Measurements from ENCODE around the gene NUP205. TPM values are rescaled to one million over a fixed set of nuclear protein-coding genes. Genes with fewer than 3 reads are reported as not detected.

The NUP205 gene
- total and polyA plus RNA-seq, 2 experiments from 2014 or later: 15.2 to 44.6 TPM

DNA sequence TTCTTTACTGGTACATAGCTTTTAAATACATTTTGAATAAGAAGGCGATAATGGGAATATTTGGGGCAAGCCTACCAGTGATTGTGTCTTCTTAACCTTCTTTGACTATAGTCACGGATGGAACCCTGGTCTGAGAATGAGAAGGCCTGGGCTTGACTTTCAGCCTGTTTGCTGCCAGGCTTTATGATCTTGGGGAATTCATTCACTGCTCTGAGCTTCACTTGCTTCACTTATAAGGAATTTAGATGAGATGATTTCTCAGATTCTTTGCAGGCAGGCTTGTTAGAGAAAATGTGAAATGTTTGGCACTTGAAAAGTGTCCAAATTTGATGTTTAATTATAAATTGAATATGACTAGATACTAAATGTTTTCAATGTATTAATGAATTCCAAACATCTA, 42.5 kb downstream of the NUP205 start:
- no peaks in the 10 kb centered on the region for H3K27me3 ChIP-seq
- no peak overlapping the region for H3K4me3 ChIP-seq
- H4K20me1 ChIP-seq (ENCODE audit: insufficient read depth, poor library complexity, severe bottlenecking): no peaks in the 10 kb centered on the region
- no peak overlapping the region for H3K4me2 ChIP-seq
- no peaks in the 10 kb centered on the region for H3K4me1 ChIP-seq (ENCODE audit: insufficient read depth)
- H3K79me2 ChIP-seq: no peaks in the 10 kb centered on the region
- no peak overlapping the region for H2AFZ ChIP-seq
- no peaks in the 10 kb centered on the region for H3K9me2 ChIP-seq (replicated peaks; ENCODE audit: insufficient read depth)
- 91% methylated on average over 2 of the region's 2 CpGs for WGBS (ENCODE audit: low lambda C conversion rate, missing lambda C conversion rate)
- no peak for DNase-seq (ENCODE audit: low spot score)
- H3K36me3 ChIP-seq (replicated peaks; ENCODE audit: insufficient read depth, low read depth): no peaks in the 10 kb centered on the region
- no peaks in the 10 kb centered on the region for H3K9me3 ChIP-seq (ENCODE audit: low read depth)
- TF ChIP-seq CTCF (IDR thresholded peaks at IDR 0.05; ENCODE audit: poor library complexity): no peak
- TF ChIP-seq EZH2 (IDR thresholded peaks at IDR 0.05; ENCODE audit: borderline replicate concordance): no peak
- no peak for TF ChIP-seq EZH2phosphoT487 (IDR thresholded peaks at IDR 0.05; ENCODE audit: low read depth, severe bottlenecking, unreplicated experiment)
- no peak overlapping the region for H3K27ac ChIP-seq

GRCh38 chr7:135601182-135601581, 43.5 kb downstream of the NUP205 start:
- Histone ChIP-seq H2AFZ (no peak overlapping the region), H4K20me1 (ENCODE audit: insufficient read depth, poor library complexity, severe bottlenecking) (no peaks in the 10 kb centered on the region), H3K9me3 (ENCODE audit: low read depth) (no peaks in the 10 kb centered on the region), H3K4me2 (no peak overlapping the region), H3K36me3 (replicated peaks; ENCODE audit: insufficient read depth, low read depth) (no peaks in the 10 kb centered on the region), H3K79me2 (no peaks in the 10 kb centered on the region), H3K4me1 (ENCODE audit: insufficient read depth) (no peaks in the 10 kb centered on the region), H3K9me2 (replicated peaks; ENCODE audit: insufficient read depth) (no peaks in the 10 kb centered on the region), H3K27me3 (no peaks in the 10 kb centered on the region), H3K4me3 (no peak overlapping the region), H3K27ac (no peak overlapping the region)
- peak; percentile 8 for DNase-seq (ENCODE audit: low spot score)
- no peak for TF ChIP-seq EZH2phosphoT487 (IDR thresholded peaks at IDR 0.05; ENCODE audit: low read depth, severe bottlenecking, unreplicated experiment)
- TF ChIP-seq CTCF (IDR thresholded peaks at IDR 0.05; ENCODE audit: poor library complexity): no peak
- TF ChIP-seq EZH2 (IDR thresholded peaks at IDR 0.05; ENCODE audit: borderline replicate concordance): no peak

- DNase-seq (ENCODE audit: low spot score): no peak
- Histone ChIP-seq H4K20me1 (ENCODE audit: insufficient read depth, poor library complexity, severe bottlenecking) (no peaks in the 10 kb centered on the region), H3K9me2 (replicated peaks; ENCODE audit: insufficient read depth) (no peaks in the 10 kb centered on the region), H3K4me3 (no peak overlapping the region), H3K36me3 (replicated peaks; ENCODE audit: insufficient read depth, low read depth) (no peaks in the 10 kb centered on the region), H3K4me2 (no peak overlapping the region), H3K27ac (no peak overlapping the region), H3K9me3 (ENCODE audit: low read depth) (no peaks in the 10 kb centered on the region), H2AFZ (no peak overlapping the region), H3K4me1 (ENCODE audit: insufficient read depth) (no peaks in the 10 kb centered on the region), H3K27me3 (no peaks in the 10 kb centered on the region), H3K79me2 (no peaks in the 10 kb centered on the region)
- 76% methylated on average over 1 of the region's 1 CpG for WGBS (ENCODE audit: low lambda C conversion rate, missing lambda C conversion rate)
- TF ChIP-seq EZH2 (IDR thresholded peaks at IDR 0.05; ENCODE audit: borderline replicate concordance) (no peak), EZH2phosphoT487 (IDR thresholded peaks at IDR 0.05; ENCODE audit: low read depth, severe bottlenecking, unreplicated experiment) (no peak), CTCF (IDR thresholded peaks at IDR 0.05; ENCODE audit: poor library complexity) (no peak)
These were observed 44.6 kb downstream of the NUP205 start for GRCh38 chr7:135602304-135602703.

DNA sequence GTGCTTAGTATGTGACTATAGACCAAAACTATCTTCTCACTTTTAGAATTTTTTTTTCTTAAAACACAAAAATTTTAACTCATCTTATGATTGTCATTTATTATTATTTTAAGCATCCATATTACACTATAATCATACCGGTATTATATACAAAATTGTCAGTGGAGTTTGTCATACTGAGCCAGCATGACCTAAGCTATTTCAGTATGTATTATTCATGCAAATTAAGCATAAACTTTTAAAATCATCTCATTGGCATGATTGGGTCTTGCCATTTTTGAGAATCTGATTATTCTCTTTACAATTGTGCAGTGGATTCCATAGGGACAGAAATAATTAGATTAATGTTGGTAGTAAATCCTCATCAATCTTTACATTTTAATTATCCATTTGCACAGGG, 58.4 kb downstream of the NUP205 start:
- TF ChIP-seq CTCF (IDR thresholded peaks at IDR 0.05; ENCODE audit: poor library complexity) (no peak), EZH2 (IDR thresholded peaks at IDR 0.05; ENCODE audit: borderline replicate concordance) (no peak), EZH2phosphoT487 (IDR thresholded peaks at IDR 0.05; ENCODE audit: low read depth, severe bottlenecking, unreplicated experiment) (no peak)
- no peak overlapping the region for H3K4me2 ChIP-seq
- H3K4me1 ChIP-seq (ENCODE audit: insufficient read depth): no peaks in the 10 kb centered on the region
- H3K27ac ChIP-seq: no peak overlapping the region
- H3K27me3 ChIP-seq: no peaks in the 10 kb centered on the region
- no peak overlapping the region for H2AFZ ChIP-seq
- H3K9me2 ChIP-seq (replicated peaks; ENCODE audit: insufficient read depth): no peaks in the 10 kb centered on the region
- no peak overlapping the region for H3K4me3 ChIP-seq
- no peaks in the 10 kb centered on the region for H3K36me3 ChIP-seq (replicated peaks; ENCODE audit: insufficient read depth, low read depth)
- 100% methylated on average over 1 of the region's 1 CpG for WGBS (ENCODE audit: low lambda C conversion rate, missing lambda C conversion rate)
- no peaks in the 10 kb centered on the region for H3K79me2 ChIP-seq
- H4K20me1 ChIP-seq (ENCODE audit: insufficient read depth, poor library complexity, severe bottlenecking): no peaks in the 10 kb centered on the region
- DNase-seq (ENCODE audit: low spot score): no peak
- H3K9me3 ChIP-seq (ENCODE audit: low read depth): no peaks in the 10 kb centered on the region

All from hepatocyte (in vitro differentiated cells).